ENCODE data around the gene STPG3. TPM values are rescaled to one million over a fixed set of nuclear protein-coding genes. Genes with fewer than 3 reads are reported as not detected.

The STPG3 gene
- total and polyA plus RNA-seq, 2 experiments from 2014 or later, result not detected

- TF ChIP-seq, protein P1, sequence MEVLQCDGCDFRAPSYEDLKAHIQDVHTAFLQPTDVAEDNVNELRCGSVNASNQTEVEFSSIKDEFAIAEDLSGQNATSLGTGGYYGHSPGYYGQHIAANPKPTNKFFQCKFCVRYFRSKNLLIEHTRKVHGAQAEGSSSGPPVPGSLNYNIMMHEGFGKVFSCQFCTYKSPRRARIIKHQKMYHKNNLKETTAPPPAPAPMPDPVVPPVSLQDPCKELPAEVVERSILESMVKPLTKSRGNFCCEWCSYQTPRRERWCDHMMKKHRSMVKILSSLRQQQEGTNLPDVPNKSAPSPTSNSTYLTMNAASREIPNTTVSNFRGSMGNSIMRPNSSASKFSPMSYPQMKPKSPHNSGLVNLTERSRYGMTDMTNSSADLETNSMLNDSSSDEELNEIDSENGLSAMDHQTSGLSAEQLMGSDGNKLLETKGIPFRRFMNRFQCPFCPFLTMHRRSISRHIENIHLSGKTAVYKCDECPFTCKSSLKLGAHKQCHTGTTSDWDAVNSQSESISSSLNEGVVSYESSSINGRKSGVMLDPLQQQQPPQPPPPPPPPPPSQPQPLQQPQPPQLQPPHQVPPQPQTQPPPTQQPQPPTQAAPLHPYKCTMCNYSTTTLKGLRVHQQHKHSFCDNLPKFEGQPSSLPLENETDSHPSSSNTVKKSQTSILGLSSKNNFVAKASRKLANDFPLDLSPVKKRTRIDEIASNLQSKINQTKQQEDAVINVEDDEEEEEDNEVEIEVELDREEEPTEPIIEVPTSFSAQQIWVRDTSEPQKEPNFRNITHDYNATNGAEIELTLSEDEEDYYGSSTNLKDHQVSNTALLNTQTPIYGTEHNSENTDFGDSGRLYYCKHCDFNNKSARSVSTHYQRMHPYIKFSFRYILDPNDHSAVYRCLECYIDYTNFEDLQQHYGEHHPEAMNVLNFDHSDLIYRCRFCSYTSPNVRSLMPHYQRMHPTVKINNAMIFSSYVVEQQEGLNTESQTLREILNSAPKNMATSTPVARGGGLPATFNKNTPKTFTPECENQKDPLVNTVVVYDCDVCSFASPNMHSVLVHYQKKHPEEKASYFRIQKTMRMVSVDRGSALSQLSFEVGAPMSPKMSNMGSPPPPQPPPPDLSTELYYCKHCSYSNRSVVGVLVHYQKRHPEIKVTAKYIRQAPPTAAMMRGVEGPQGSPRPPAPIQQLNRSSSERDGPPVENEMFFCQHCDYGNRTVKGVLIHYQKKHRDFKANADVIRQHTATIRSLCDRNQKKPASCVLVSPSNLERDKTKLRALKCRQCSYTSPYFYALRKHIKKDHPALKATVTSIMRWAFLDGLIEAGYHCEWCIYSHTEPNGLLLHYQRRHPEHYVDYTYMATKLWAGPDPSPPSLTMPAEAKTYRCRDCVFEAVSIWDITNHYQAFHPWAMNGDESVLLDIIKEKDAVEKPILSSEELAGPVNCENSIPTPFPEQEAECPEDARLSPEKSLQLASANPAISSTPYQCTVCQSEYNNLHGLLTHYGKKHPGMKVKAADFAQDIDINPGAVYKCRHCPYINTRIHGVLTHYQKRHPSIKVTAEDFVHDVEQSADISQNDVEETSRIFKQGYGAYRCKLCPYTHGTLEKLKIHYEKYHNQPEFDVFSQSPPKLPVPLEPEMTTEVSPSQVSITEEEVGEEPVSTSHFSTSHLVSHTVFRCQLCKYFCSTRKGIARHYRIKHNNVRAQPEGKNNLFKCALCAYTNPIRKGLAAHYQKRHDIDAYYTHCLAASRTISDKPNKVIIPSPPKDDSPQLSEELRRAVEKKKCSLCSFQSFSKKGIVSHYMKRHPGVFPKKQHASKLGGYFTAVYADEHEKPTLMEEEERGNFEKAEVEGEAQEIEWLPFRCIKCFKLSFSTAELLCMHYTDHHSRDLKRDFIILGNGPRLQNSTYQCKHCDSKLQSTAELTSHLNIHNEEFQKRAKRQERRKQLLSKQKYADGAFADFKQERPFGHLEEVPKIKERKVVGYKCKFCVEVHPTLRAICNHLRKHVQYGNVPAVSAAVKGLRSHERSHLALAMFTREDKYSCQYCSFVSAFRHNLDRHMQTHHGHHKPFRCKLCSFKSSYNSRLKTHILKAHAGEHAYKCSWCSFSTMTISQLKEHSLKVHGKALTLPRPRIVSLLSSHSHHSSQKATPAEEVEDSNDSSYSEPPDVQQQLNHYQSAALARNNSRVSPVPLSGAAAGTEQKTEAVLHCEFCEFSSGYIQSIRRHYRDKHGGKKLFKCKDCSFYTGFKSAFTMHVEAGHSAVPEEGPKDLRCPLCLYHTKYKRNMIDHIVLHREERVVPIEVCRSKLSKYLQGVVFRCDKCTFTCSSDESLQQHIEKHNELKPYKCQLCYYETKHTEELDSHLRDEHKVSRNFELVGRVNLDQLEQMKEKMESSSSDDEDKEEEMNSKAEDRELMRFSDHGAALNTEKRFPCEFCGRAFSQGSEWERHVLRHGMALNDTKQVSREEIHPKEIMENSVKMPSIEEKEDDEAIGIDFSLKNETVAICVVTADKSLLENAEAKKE (CRISPR knock-in tag; IDR thresholded peaks at IDR 0.05), result no peak
Measured at GRCh38 chr9:137299938-137300337, 48.9 kb downstream of the STPG3 start (continued).

DNA sequence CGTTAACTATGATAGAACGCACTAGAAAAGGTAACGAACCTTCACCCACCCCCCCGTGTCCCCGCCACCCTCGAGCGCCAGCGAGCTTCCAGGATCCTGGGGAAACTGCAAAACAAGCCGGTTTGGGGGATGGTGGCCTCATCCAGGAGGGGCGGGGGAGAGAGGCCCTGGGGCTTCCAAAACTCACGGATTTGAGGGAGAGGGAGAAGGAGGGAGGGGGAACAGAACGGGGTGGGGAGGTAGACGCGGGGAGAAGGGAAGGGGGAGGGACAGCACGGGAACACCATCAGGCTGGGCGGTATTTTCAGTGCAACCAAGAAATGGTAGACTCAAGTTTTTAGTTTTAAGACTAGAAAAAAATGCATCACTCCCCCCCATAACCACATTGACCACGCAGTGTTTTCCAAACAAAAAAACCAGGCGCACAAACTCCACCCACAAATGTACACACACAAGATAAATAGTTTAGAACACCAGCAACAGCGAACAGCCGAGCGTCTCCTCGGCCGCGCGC lies 49.5 kb downstream of the STPG3 start:
- H3K9me3 Mint-ChIP-seq, result no peaks in the 10 kb centered on the region; the same call in 2 of the 3 replicates
- peaks cover 4% of the 10 kb centered on the region; the same call in 2 of the 3 replicates for H3K36me3 Mint-ChIP-seq (ENCODE audit: low read depth)
- Histone ChIP-seq H4K20me1 (replicated peaks; ENCODE audit: insufficient read depth) (peaks cover 11% of the 10 kb centered on the region), H3K27ac (ENCODE audit: low read depth) (peak overlapping the region; percentile 79), H3K9me2 (ENCODE audit: insufficient read depth) (no peaks in the 10 kb centered on the region), H3K36me3 (ENCODE audit: insufficient read depth) (no peaks in the 10 kb centered on the region), H3K4me3 (peak overlapping the region; percentile 94), H2AFZ (no peak overlapping the region), H3F3A (replicated peaks; ENCODE audit: low read depth) (peaks cover 26% of the 10 kb centered on the region), H3K27me3 (ENCODE audit: insufficient read depth) (peaks cover 32% of the 10 kb centered on the region), H3K4me1 (ENCODE audit: insufficient read depth) (peaks cover 49% of the 10 kb centered on the region), H3K4me2 (peak overlapping the region; percentile 96), H3K79me2 (replicated peaks; ENCODE audit: insufficient read depth) (peaks cover 3% of the 10 kb centered on the region; the same call in 1 of the 2 replicates)
- peaks cover 47% of the 10 kb centered on the region for H3K4me1 Mint-ChIP-seq
- TF ChIP-seq POLR2AphosphoS5 (IDR thresholded peaks at IDR 0.05; ENCODE audit: low read depth) (peak; percentile 1; the same call in 1 of the 2 replicates), JUNB (IDR thresholded peaks at IDR 0.05; ENCODE audit: unreplicated experiment) (no peak)
- ATAC-seq (peak; percentile 3), DNase-seq (ENCODE audit: low spot score) (peak; percentile 84)
- peak overlapping the region; percentile 97 for H3K4me3 Mint-ChIP-seq
- peaks cover 37% of the 10 kb centered on the region for H3K27me3 Mint-ChIP-seq (ENCODE audit: insufficient read depth, low read depth, poor library complexity)
- peak overlapping the region; percentile 95 for H3K27ac Mint-ChIP-seq

All from GM23338 (cell line).